HepG2 (cell line): ENCODE data around the gene GLI3. TPM values are rescaled to one million over a fixed set of nuclear protein-coding genes. Genes with fewer than 3 reads are reported as not detected.

Experiments
- ATAC-seq: fragments of 200-7000 bp; cut with Tn5 transposase; 3 replicates; pipeline ENCODE4 v1.9.1; 2020; ENCODE audit warnings: mild to moderate bottlenecking, moderate library complexity
- BruUV-seq: library from RNA; stranded (reverse); fragments of 400-500 nt; replicated peaks from 2 replicates; lab custom pipeline; 2021; lab: Mats Ljungman, UMichigan
- CTCF ChIA-PET: fragments of 300-600 bp; formaldehyde crosslinking; extraction: SDS; loops from one replicate; lab custom pipeline; 2021; ENCODE audit warnings: low total read pairs, inconsistent platforms, low intra/inter-chr PET ratio; lab: Yijun Ruan, JAX
- POLR2A ChIA-PET: fragments of 350-600 bp; sonication (Branson Sonifier 250); formaldehyde crosslinking; loops from one replicate; lab custom pipeline; 2020; ENCODE audit warnings: antibody characterized with exemption, inconsistent platforms; lab: Yijun Ruan, JAX
- DNase-seq: peaks from one replicate; pipeline ENCODE4 v3.0.0-alpha.2; 2015; ENCODE audit warnings: low spot score
- FAIRE-seq: peaks from 3 replicates; lab custom pipeline; 2011; peaks lifted over from hg19 to GRCh38; lab: Jason Lieb, UNC
- H2AFZ ChIP-seq: one replicate; pipeline ENCODE4 v1.6.1; 2011; ENCODE audit warnings: low read length, inconsistent platforms
- H3K27ac ChIP-seq: fragments of 300-600 bp; 3 replicates; pipeline ENCODE4 v1.8.0; 2011; ENCODE audit warnings: mixed run types, mild to moderate bottlenecking, mixed read lengths, low read length, inconsistent platforms; ENCODE audit not compliant: insufficient read depth; ENCODE audit errors: extremely low read length
- H3K27me3 ChIP-seq, 2 experiments: fragments of 200-600 bp in 1 of 2; 2 replicates in 1 of 2; 3 replicates in 1 of 2; pipeline versions ENCODE4 v1.6.0 to v1.8.0; 2011; ENCODE audit warnings: low read length in 2 of 2, mild to moderate bottlenecking in 2 of 2, moderate library complexity in 2 of 2, inconsistent platforms in 1 of 2; ENCODE audit not compliant: insufficient read depth in 2 of 2, control insufficient read depth in 1 of 2
- H3K36me3 ChIP-seq, 2 experiments: fragments of 200-600 bp in 1 of 2; replicated peaks in 1 of 2; 2 replicates in 1 of 2; 3 replicates in 1 of 2; pipeline versions ENCODE4 v1.5.1 to v1.8.0; 2011; ENCODE audit warnings: low read length in 2 of 2, inconsistent platforms in 1 of 2; ENCODE audit not compliant: insufficient read depth in 2 of 2, control insufficient read depth in 1 of 2
- H3K4me1 ChIP-seq: 2 replicates; pipeline ENCODE4 v1.5.1; 2012; ENCODE audit warnings: low read length, inconsistent platforms; ENCODE audit not compliant: insufficient read depth
- H3K4me2 ChIP-seq: 2 replicates; pipeline ENCODE4 v1.6.0; 2011; ENCODE audit warnings: low read depth, low read length, inconsistent platforms
- H3K4me3 ChIP-seq, 3 experiments: fragments of 200-600 bp in 1 of 3; sonication (generic), shearing (Covaris generic) in 1 of 3; replicated peaks in 1 of 3; 2 replicates each; pipeline ENCODE4 v1.5.1; 2011 to 2016; ENCODE audit warnings: low read length in 3 of 3, inconsistent platforms in 2 of 3, low read depth in 2 of 3, mild to moderate bottlenecking in 2 of 3, control low read depth in 1 of 3, mixed read lengths in 1 of 3; ENCODE audit not compliant: insufficient read depth in 1 of 3
- H3K79me2 ChIP-seq: one replicate; pipeline ENCODE4 v1.6.1; 2011; ENCODE audit warnings: low read length, inconsistent platforms; ENCODE audit not compliant: insufficient read depth
- H3K9ac ChIP-seq: 2 replicates; pipeline ENCODE4 v1.6.0; 2011; ENCODE audit warnings: mild to moderate bottlenecking, low read depth, low read length, inconsistent platforms; ENCODE audit not compliant: insufficient read depth
- H3K9me3 ChIP-seq: 2 replicates; pipeline ENCODE4 v1.5.1; 2012; ENCODE audit warnings: mild to moderate bottlenecking, low read length
- H4K20me1 ChIP-seq: 2 replicates; pipeline ENCODE4 v1.6.0; 2011; ENCODE audit warnings: inconsistent platforms, mild to moderate bottlenecking, low read length, moderate library complexity; ENCODE audit not compliant: insufficient read depth
- HNRNPK ChIP-seq: fragments of 200-400 bp; formaldehyde crosslinking; IDR thresholded peaks from 2 replicates; pipeline ENCODE4 v1.6.1; 2018; ENCODE audit warnings: low read length, low read depth, moderate library complexity, mild to moderate bottlenecking; ENCODE audit not compliant: poor library complexity, severe bottlenecking
- IRF9 ChIP-seq: sonication (generic); formaldehyde crosslinking; IDR thresholded peaks from 2 replicates; pipeline ENCODE4 v1.8.0; 2022; ENCODE audit warnings: missing genetic modification reagents, mild to moderate bottlenecking, borderline replicate concordance
- NCOA2 ChIP-seq: sonication (generic); formaldehyde crosslinking; IDR thresholded peaks from 2 replicates; pipeline ENCODE4 v1.8.0; 2022; ENCODE audit warnings: inconsistent platforms
- NFYB ChIP-seq: sonication (generic); formaldehyde crosslinking; IDR thresholded peaks from 2 replicates; pipeline ENCODE4 v1.4.0; 2020; ENCODE audit warnings: missing genetic modification reagents
- PBX2 ChIP-seq: IDR thresholded peaks from 2 replicates; pipeline ENCODE4 v1.6.1; 2016; ENCODE audit warnings: control low read depth
- PRDM15 ChIP-seq: sonication (generic); formaldehyde crosslinking; IDR thresholded peaks from 2 replicates; pipeline ENCODE4 v1.4.0; 2020; ENCODE audit warnings: missing genetic modification reagents
- SETDB1 ChIP-seq: sonication (generic); formaldehyde crosslinking; IDR thresholded peaks from 2 replicates; pipeline ENCODE4 v1.5.1; 2020; ENCODE audit warnings: missing genetic modification reagents, mild to moderate bottlenecking, borderline replicate concordance
- SP4 ChIP-seq: sonication (generic); formaldehyde crosslinking; IDR thresholded peaks from 2 replicates; pipeline ENCODE4 v1.8.1; 2023; ENCODE audit warnings: mild to moderate bottlenecking, missing genetic modification reagents
- TRAFD1 ChIP-seq: sonication (generic); formaldehyde crosslinking; IDR thresholded peaks from 2 replicates; pipeline ENCODE4 v1.5.1; 2020; ENCODE audit warnings: missing genetic modification reagents, mild to moderate bottlenecking, borderline replicate concordance
- ZMYM4 ChIP-seq: sonication (generic); formaldehyde crosslinking; IDR thresholded peaks from 2 replicates; pipeline ENCODE4 v1.8.1; 2023; ENCODE audit warnings: mild to moderate bottlenecking, missing genetic modification reagents
- ZNF101 ChIP-seq: sonication (generic); formaldehyde crosslinking; IDR thresholded peaks from 2 replicates; pipeline ENCODE4 v1.4.0; 2020; ENCODE audit warnings: mild to moderate bottlenecking, low read depth, missing genetic modification reagents, borderline replicate concordance
- ZNF232 ChIP-seq: sonication (generic); formaldehyde crosslinking; IDR thresholded peaks from 2 replicates; pipeline ENCODE4 v1.4.0; 2020; ENCODE audit warnings: missing genetic modification reagents, borderline replicate concordance
- ZNF234 ChIP-seq: sonication (generic); formaldehyde crosslinking; conservative IDR thresholded peaks from 2 replicates; pipeline ENCODE4 v1.5.1; 2020; ENCODE audit warnings: mild to moderate bottlenecking, missing genetic modification reagents
- ZNF333 ChIP-seq: sonication (generic); formaldehyde crosslinking; IDR thresholded peaks from 2 replicates; pipeline ENCODE4 v1.4.0; 2020; ENCODE audit warnings: mild to moderate bottlenecking, missing genetic modification reagents, borderline replicate concordance
- ZNF704 ChIP-seq: sonication (generic); formaldehyde crosslinking; IDR thresholded peaks from 2 replicates; pipeline ENCODE4 v1.8.1; 2023; ENCODE audit warnings: mild to moderate bottlenecking, inconsistent platforms, moderate library complexity, missing genetic modification reagents, borderline replicate concordance
- WGBS: methylation state at CpG from one replicate; pipeline ENCODE4 v1.1.6; 2017; ENCODE audit warnings: low lambda C conversion rate; 5-methylcytosine and 5-hydroxymethylcytosine counted together
- in situ Hi-C: cut with HindIII; loops from 2 replicates; pipeline ENCODE4 v1.10.0; 2017; ENCODE audit warnings: low pct_unique_long_range_greater_than_20kb; ENCODE audit not compliant: extremely low pct_ligation_motif_present
- intact Hi-C: fragments of 100-400 bp; cut with micrococcal nuclease; formaldehyde crosslinking; loops from one replicate; pipeline ENCODE4 v1.10.0; 2022; ENCODE audit not compliant: unreplicated experiment
- polyA plus RNA-seq, 8 experiments: library from polyadenylated mRNA; depleted of rRNA in 3 of 8; stranded (reverse) in 7 of 8; unstranded in 1 of 8; fragments of >200 nt; fragmentation: Illumina TruSeq in 4 of 8; extraction: Trizol in 4 of 8; gene quantifications; 2 replicates each; pipeline versions ENCODE4 v1.2.1 to v1.2.3, GENCODE V29; 2011 to 2016; ENCODE audit warnings: low read depth in 4 of 8, missing spikeins in 1 of 8, mixed read lengths in 1 of 8; ENCODE audit not compliant: insufficient read depth in 1 of 8
- total RNA-seq, 5 experiments: library from RNA; depleted of rRNA; stranded (reverse); fragments of >200 nt; fragmentation: Illumina TruSeq; extraction: Trizol; gene quantifications; 2 replicates each; pipeline ENCODE4 v1.2.3, GENCODE V29; 2016; ENCODE audit warnings: low read depth in 1 of 5

The GLI3 gene
- total and polyA plus RNA-seq, 2 of the 13 experiments (the other 11 are each of a cell fraction or from before 2014, with no cell fraction given) = not detected

- Histone ChIP-seq H3K79me2 (no peaks in the 10 kb centered on the region), H3K36me3 (no peaks in the 10 kb centered on the region), H3K4me1 (no peaks in the 10 kb centered on the region), H2AFZ (no peak overlapping the region), H3K4me2 (no peak overlapping the region), H3K27ac (no peak overlapping the region)
- no peak for ATAC-seq
- in situ Hi-C loops = no loop called here
- POLR2A ChIA-PET = no interaction called here
- TF ChIP-seq ZNF101 (CRISPR knock-in tag) = no peak
- no peak for TF ChIP-seq ZNF232 (CRISPR knock-in tag)
- TF ChIP-seq SP4 (CRISPR knock-in tag) = no peak
- TF ChIP-seq PBX2 = no peak
- TF ChIP-seq NCOA2 (CRISPR knock-in tag) = no peak
- TF ChIP-seq ZNF234 (CRISPR knock-in tag) = no peak
- TF ChIP-seq NFYB (CRISPR knock-in tag) = no peak
- TF ChIP-seq PRDM15 (CRISPR knock-in tag) = no peak
- no peak for TF ChIP-seq SETDB1
- no peak for TF ChIP-seq ZNF333 (CRISPR knock-in tag)
- TF ChIP-seq ZMYM4 (CRISPR knock-in tag) = no peak
- no peak for TF ChIP-seq HNRNPK
- no peak for TF ChIP-seq IRF9
- TF ChIP-seq TRAFD1 (CRISPR knock-in tag) = no peak
- no peak for TF ChIP-seq ZNF704 (CRISPR knock-in tag)
- TF ChIP-seq, all 625 proteins: peak for 0
- DNase-seq (no peak), FAIRE-seq (no peak)
- Histone ChIP-seq H4K20me1 (no peaks in the 10 kb centered on the region), H3K4me3 (no peak overlapping the region), H3K9me3 (no peaks in the 10 kb centered on the region), H3K27me3 (no peaks in the 10 kb centered on the region; a peak in 1 of 5 replicates), H3K9ac (no peak overlapping the region)
- CTCF ChIA-PET = no interaction called here
- WGBS = 48% methylated on average over 4 of the region's 4 CpGs
- no TSS peak for BruUV-seq
- intact Hi-C loops = no loop called here
Observed at GRCh38 chr7:41994746-41995110, 242.3 kb downstream of the GLI3 start.
